DND-41 (cell line): ENCODE measurements around the gene ABCB9.
A peak's percentile ranks its signal among the peaks of the same experiment; 100 is the strongest.

Experiments used
- ATAC-seq: fragments of 200-7000 bp; cut with Tn5 transposase; 3 replicates; pipeline ENCODE4 v1.9.1; 2021; ENCODE audit warnings: low read depth; ENCODE audit not compliant: insufficient read depth
- DNase-seq: peaks from one replicate; pipeline ENCODE4 v3.0.0-alpha.2; 2020
- H2AFZ ChIP-seq: 2 replicates; pipeline ENCODE4 v1.6.0; 2012; ENCODE audit warnings: low read depth, low read length
- H3K27ac ChIP-seq: 2 replicates; pipeline ENCODE4 v1.5.1; 2012; ENCODE audit warnings: low read length, inconsistent platforms
- H3K27me3 ChIP-seq: fragments of 200-600 bp; sonication (generic); 2 replicates; pipeline ENCODE4 v1.6.0; 2012; ENCODE audit warnings: low read length, mild to moderate bottlenecking, inconsistent platforms; ENCODE audit not compliant: insufficient read depth, poor library complexity
- H3K36me3 ChIP-seq: 2 replicates; pipeline ENCODE4 v1.5.1; 2012; ENCODE audit warnings: low read length, inconsistent platforms; ENCODE audit not compliant: insufficient read depth
- H3K4me1 ChIP-seq: 2 replicates; pipeline ENCODE4 v1.5.1; 2012; ENCODE audit warnings: mild to moderate bottlenecking, low read length; ENCODE audit not compliant: insufficient read depth
- H3K4me2 ChIP-seq: 2 replicates; pipeline ENCODE4 v1.6.0; 2012; ENCODE audit warnings: mild to moderate bottlenecking, moderate library complexity, low read length, inconsistent platforms; ENCODE audit not compliant: insufficient read depth
- H3K4me3 ChIP-seq, 2 experiments: fragments of 200-600 bp in 1 of 2; shearing (Covaris generic) in 1 of 2; 2 replicates each; pipeline ENCODE4 v1.5.1; 2012 to 2016; ENCODE audit warnings: inconsistent platforms in 2 of 2, low read length in 2 of 2, mild to moderate bottlenecking in 2 of 2, low read depth in 1 of 2, moderate library complexity in 1 of 2
- H3K79me2 ChIP-seq: 2 replicates; pipeline ENCODE4 v1.6.0; 2012; ENCODE audit warnings: low read length, inconsistent platforms; ENCODE audit not compliant: insufficient read depth
- H3K9ac ChIP-seq: 2 replicates; pipeline ENCODE4 v1.6.0; 2012; ENCODE audit warnings: low read depth, mild to moderate bottlenecking, inconsistent platforms, low read length, moderate library complexity
- H3K9me3 ChIP-seq: 2 replicates; pipeline ENCODE4 v1.5.1; 2012; ENCODE audit warnings: low read length, moderate library complexity, mild to moderate bottlenecking, inconsistent platforms; ENCODE audit not compliant: insufficient read depth, severe bottlenecking
- H4K20me1 ChIP-seq: 2 replicates; pipeline ENCODE4 v1.6.0; 2012; ENCODE audit warnings: low read length; ENCODE audit not compliant: insufficient read depth
- CTCF ChIP-seq: IDR thresholded peaks from 2 replicates; pipeline ENCODE4 v1.5.1; 2012; ENCODE audit warnings: borderline replicate concordance, low read length, moderate library complexity, mild to moderate bottlenecking; ENCODE audit not compliant: poor library complexity, severe bottlenecking; ENCODE audit errors: extremely low read depth
- EZH2 ChIP-seq: IDR thresholded peaks from 3 replicates; pipeline ENCODE4 v1.6.1; 2012; ENCODE audit warnings: borderline replicate concordance, low read depth, mild to moderate bottlenecking, moderate library complexity, low read length, inconsistent platforms; ENCODE audit not compliant: severe bottlenecking

The ABCB9 gene

GRCh38 chr12:122981036-122981471, 14.8 kb upstream of the ABCB9 start:
- peak; percentile 13 for ATAC-seq
- peak overlapping the region; percentile 57 to 86 for H3K4me3 ChIP-seq
- DNase-seq: peak; percentile 25
- H4K20me1 ChIP-seq: peaks cover 30% of the 10 kb centered on the region
- no peaks in the 10 kb centered on the region for H3K27me3 ChIP-seq
- no peaks in the 10 kb centered on the region for H3K9me3 ChIP-seq
- peak overlapping the region; percentile 97 for H2AFZ ChIP-seq
- H3K4me1 ChIP-seq: peaks cover 65% of the 10 kb centered on the region
- TF ChIP-seq EZH2: no peak
- peak; percentile 15 for TF ChIP-seq CTCF
- H3K36me3 ChIP-seq: peaks cover 50% of the 10 kb centered on the region
- peak overlapping the region; percentile 89 for H3K4me2 ChIP-seq
- H3K9ac ChIP-seq: peak overlapping the region; percentile 93
- peak overlapping the region; percentile 88 for H3K27ac ChIP-seq
- H3K79me2 ChIP-seq: peaks cover 59% of the 10 kb centered on the region

- ATAC-seq: peak; percentile 82
Measured at GRCh38 chr12:122980183-122981035, 14.1 kb upstream of the ABCB9 start, which contains the start of gene ARL6IP4. Gene ARL6IP4, plus strand, starts transcription at chr12:122980681. Its CDS starts 459 bp downstream, at chr12:122981140.

GRCh38 chr12:122979908-122980182, 13.6 kb upstream of the ABCB9 start:
- no peak for TF ChIP-seq CTCF
- no peak for TF ChIP-seq EZH2
- Histone ChIP-seq H3K9me3 (no peaks in the 10 kb centered on the region), H2AFZ (peak overlapping the region; percentile 97), H4K20me1 (peaks cover 30% of the 10 kb centered on the region), H3K4me2 (peak overlapping the region; percentile 89), H3K36me3 (peaks cover 50% of the 10 kb centered on the region), H3K27ac (peak overlapping the region; percentile 88), H3K9ac (peak overlapping the region; percentile 93), H3K27me3 (no peaks in the 10 kb centered on the region), H3K79me2 (peaks cover 69% of the 10 kb centered on the region), H3K4me1 (peaks cover 70% of the 10 kb centered on the region), H3K4me3 (peak overlapping the region; percentile 57 to 86)
- ATAC-seq: no peak
- no peak for DNase-seq

More at GRCh38 chr12:122980183-122981035, 14.1 kb upstream of the ABCB9 start, which contains the start of gene ARL6IP4:
- peak; percentile 70 for DNase-seq
- Histone ChIP-seq H4K20me1 (peaks cover 30% of the 10 kb centered on the region), H3K4me3 (peak within 1 kb of the TSS; percentile 57 to 86), H3K36me3 (peaks cover 50% of the 10 kb centered on the region), H3K79me2 (peaks cover 65% of the 10 kb centered on the region), H3K4me2 (peak within 1 kb of the TSS; percentile 89), H2AFZ (peak within 1 kb of the TSS; percentile 97), H3K27me3 (no peaks in the 10 kb centered on the region), H3K9me3 (no peaks in the 10 kb centered on the region), H3K4me1 (peaks cover 70% of the 10 kb centered on the region), H3K9ac (peak within 1 kb of the TSS; percentile 93), H3K27ac (peak within 1 kb of the TSS; percentile 88)
- TF ChIP-seq CTCF: no peak
- TF ChIP-seq EZH2: no peak
